ENCODE data around the gene PNMA6E. TPM values are rescaled to one million over a fixed set of nuclear protein-coding genes. Genes with fewer than 3 reads are reported as not detected.

Gene PNMA6E
- polyA plus RNA-seq, 1 experiment = not detected

- ChIA-PET CTCF (no interaction called here), POLR2A (no interaction called here)
- Histone ChIP-seq H3K27ac (ENCODE audit: low read depth, low read length) (no peak overlapping the region), H3K27me3 (ENCODE audit: control insufficient read depth, insufficient read depth, low read length) (peaks cover 2% of the 10 kb centered on the region), H3K9me3 (ENCODE audit: control insufficient read depth, insufficient read depth, low read length) (no peaks in the 10 kb centered on the region), H3K4me3 (ENCODE audit: low read depth, low read length) (no peak overlapping the region)
- no peak for DNase-seq (ENCODE audit: low read depth, low spot score)
- TF ChIP-seq, protein P1, sequence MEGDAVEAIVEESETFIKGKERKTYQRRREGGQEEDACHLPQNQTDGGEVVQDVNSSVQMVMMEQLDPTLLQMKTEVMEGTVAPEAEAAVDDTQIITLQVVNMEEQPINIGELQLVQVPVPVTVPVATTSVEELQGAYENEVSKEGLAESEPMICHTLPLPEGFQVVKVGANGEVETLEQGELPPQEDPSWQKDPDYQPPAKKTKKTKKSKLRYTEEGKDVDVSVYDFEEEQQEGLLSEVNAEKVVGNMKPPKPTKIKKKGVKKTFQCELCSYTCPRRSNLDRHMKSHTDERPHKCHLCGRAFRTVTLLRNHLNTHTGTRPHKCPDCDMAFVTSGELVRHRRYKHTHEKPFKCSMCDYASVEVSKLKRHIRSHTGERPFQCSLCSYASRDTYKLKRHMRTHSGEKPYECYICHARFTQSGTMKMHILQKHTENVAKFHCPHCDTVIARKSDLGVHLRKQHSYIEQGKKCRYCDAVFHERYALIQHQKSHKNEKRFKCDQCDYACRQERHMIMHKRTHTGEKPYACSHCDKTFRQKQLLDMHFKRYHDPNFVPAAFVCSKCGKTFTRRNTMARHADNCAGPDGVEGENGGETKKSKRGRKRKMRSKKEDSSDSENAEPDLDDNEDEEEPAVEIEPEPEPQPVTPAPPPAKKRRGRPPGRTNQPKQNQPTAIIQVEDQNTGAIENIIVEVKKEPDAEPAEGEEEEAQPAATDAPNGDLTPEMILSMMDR (IDR thresholded peaks at IDR 0.05; ENCODE audit: low read depth, low read length) = no peak
These were observed 35.0 kb downstream of the PNMA6E start for GRCh38 chrX:153366119-153366518.

DNA sequence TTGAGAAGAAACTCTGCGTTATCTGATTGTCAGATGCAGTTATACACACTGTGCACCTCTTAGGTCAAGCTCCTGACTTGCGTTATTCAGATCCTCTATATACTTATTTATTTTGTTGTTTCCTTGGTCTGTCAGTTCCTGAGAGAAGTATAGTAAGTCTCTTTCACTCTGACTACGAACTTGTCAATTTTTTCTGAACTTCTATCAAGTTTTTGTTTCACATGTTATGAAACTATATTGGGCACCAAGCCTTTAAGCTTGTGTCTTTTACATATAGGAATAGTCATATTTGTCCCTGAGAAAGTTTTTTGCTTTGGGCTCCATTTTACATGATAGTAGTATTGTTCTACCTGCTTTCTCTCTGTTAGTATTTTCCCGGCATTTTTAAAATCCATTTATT lies 35.5 kb downstream of the PNMA6E start:
- CTCF ChIA-PET = no interaction called here
- H3K4me3 ChIP-seq (ENCODE audit: low read depth, low read length) = no peak overlapping the region

DNA sequence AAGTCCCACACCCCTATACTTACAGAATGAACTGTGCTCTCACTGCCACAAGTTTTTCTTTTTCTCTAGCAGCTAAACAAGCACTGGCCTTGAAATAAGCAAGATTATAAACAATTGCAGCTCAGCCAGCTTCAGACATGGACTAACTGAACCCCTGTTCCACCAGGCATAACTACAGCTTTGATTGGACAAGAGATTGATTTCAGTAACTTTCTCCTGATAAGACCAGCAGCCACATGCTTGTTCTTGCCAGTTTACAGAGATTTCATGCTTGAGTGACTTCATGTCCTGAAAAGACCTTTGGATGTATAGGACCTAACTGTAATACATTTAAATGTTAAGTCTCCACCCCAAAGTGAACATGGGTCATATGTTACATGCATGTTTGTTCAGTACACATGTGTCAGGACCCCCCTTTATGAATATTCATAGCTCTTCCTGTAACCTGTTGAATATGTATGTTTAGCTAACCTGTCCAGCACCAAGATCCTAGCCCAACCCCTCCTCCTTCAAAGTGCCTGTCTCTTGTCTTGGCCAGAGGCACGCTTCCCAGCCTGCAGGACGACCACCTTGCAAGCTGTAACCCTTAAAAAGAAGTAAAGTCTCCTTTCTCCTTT lies 39.3 kb downstream of the PNMA6E start:
- TF ChIP-seq, protein P1 (IDR thresholded peaks at IDR 0.05; ENCODE audit: low read depth, low read length) = no peak

More for the DNA sequence above, 35.5 kb downstream of the PNMA6E start:
- Histone ChIP-seq H3K27ac (ENCODE audit: low read depth, low read length) (no peak overlapping the region), H3K27me3 (ENCODE audit: control insufficient read depth, insufficient read depth, low read length) (peaks cover 2% of the 10 kb centered on the region), H3K9me3 (ENCODE audit: control insufficient read depth, insufficient read depth, low read length) (no peaks in the 10 kb centered on the region)
- TF ChIP-seq, protein P1 (IDR thresholded peaks at IDR 0.05; ENCODE audit: low read depth, low read length) = no peak
- POLR2A ChIA-PET = no interaction called here
- DNase-seq (ENCODE audit: low read depth, low spot score) = no peak

DNA sequence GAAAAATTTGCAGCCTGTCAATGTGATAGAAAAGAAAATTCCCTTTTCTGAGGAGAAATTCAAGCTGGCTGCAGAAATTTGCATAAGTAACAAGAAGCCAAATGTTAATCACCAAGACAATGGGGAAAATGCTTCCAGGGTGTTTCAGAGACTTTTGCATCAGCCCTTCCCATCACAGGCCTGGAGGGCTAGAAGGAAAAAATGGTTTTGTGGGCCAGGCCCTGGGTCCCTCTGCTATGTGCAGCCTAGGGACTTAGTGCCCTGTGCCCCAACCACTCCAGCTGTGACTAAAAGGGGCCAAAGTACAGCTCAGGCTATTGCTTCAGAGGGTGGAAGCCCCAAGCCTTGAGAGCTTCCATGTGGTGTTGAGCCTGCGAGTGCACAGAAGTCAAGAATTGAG lies 43.3 kb downstream of the PNMA6E start:
- ChIA-PET POLR2A (no interaction called here), CTCF (no interaction called here)
- Histone ChIP-seq H3K27me3 (ENCODE audit: control insufficient read depth, insufficient read depth, low read length) (peaks cover 2% of the 10 kb centered on the region), H3K9me3 (ENCODE audit: control insufficient read depth, insufficient read depth, low read length) (no peaks in the 10 kb centered on the region), H3K27ac (ENCODE audit: low read depth, low read length) (no peak overlapping the region), H3K4me3 (ENCODE audit: low read depth, low read length) (no peak overlapping the region)
- TF ChIP-seq, protein P1 (IDR thresholded peaks at IDR 0.05; ENCODE audit: low read depth, low read length) = no peak
- no peak for DNase-seq (ENCODE audit: low read depth, low spot score)

More for the DNA sequence above, 39.3 kb downstream of the PNMA6E start:
- no peak overlapping the region for H3K4me3 ChIP-seq (ENCODE audit: low read depth, low read length)
- H3K27me3 ChIP-seq (ENCODE audit: control insufficient read depth, insufficient read depth, low read length) = peaks cover 2% of the 10 kb centered on the region
- ChIA-PET CTCF (no interaction called here), POLR2A (no interaction called here)
- no peaks in the 10 kb centered on the region for H3K9me3 ChIP-seq (ENCODE audit: control insufficient read depth, insufficient read depth, low read length)
- DNase-seq (ENCODE audit: low read depth, low spot score) = no peak
- no peak overlapping the region for H3K27ac ChIP-seq (ENCODE audit: low read depth, low read length)

- CTCF ChIA-PET = no interaction called here
- TF ChIP-seq, protein P1 (IDR thresholded peaks at IDR 0.05; ENCODE audit: low read depth, low read length) = no peak
These were observed 47.7 kb downstream of the PNMA6E start for GRCh38 chrX:153353416-153353815.

More at GRCh38 chrX:153353416-153353815, 47.7 kb downstream of the PNMA6E start:
- no peak overlapping the region for H3K4me3 ChIP-seq (ENCODE audit: low read depth, low read length)
- no peak for DNase-seq (ENCODE audit: low read depth, low spot score)
- no peaks in the 10 kb centered on the region for H3K27me3 ChIP-seq (ENCODE audit: control insufficient read depth, insufficient read depth, low read length)
- H3K27ac ChIP-seq (ENCODE audit: low read depth, low read length) = no peak overlapping the region
- no peaks in the 10 kb centered on the region for H3K9me3 ChIP-seq (ENCODE audit: control insufficient read depth, insufficient read depth, low read length)
- POLR2A ChIA-PET = interaction anchor here (0.7 kb wide), 1 partner anchor 19 kb away, joined by 3 read pairs; no protein-coding TSS in a partner anchor

All from AG04450 (cell line).